HEK293T (cell line): ENCODE results near the gene PEX14.

ENCODE experiments used
- CTCF ChIA-PET: fragments of 350-600 bp; formaldehyde crosslinking; extraction: SDS; loops from one replicate; lab custom pipeline; 2021; ENCODE audit warnings: antibody characterized with exemption, inconsistent platforms; lab: Yijun Ruan, JAX
- POLR2A ChIA-PET: fragments of 350-600 bp; formaldehyde crosslinking; extraction: SDS; loops from one replicate; lab custom pipeline; 2020; ENCODE audit warnings: antibody characterized with exemption, inconsistent platforms; lab: Yijun Ruan, JAX
- DNase-seq: peaks from one replicate; pipeline ENCODE4 v3.0.0; 2012; ENCODE audit warnings: mixed read lengths; ENCODE audit errors: extremely low spot score
- ARNT ChIP-seq: fragments of 450-650 bp; IDR thresholded peaks from 2 replicates; pipeline ENCODE4 v1.6.1; 2017; ENCODE audit warnings: mild to moderate bottlenecking
- BHLHE40 ChIP-seq: fragments of 450-650 bp; IDR thresholded peaks from 2 replicates; pipeline ENCODE4 v1.6.1; 2016; ENCODE audit warnings: mild to moderate bottlenecking, moderate library complexity, borderline replicate concordance
- CTBP1 ChIP-seq: fragments of 450-650 bp; IDR thresholded peaks from 2 replicates; pipeline ENCODE4 v1.6.1; 2016; ENCODE audit warnings: borderline replicate concordance
- ELF4 ChIP-seq: fragments of 450-650 bp; IDR thresholded peaks from 2 replicates; pipeline ENCODE4 v1.6.1; 2017; ENCODE audit warnings: antibody characterized with exemption
- FOXA1 ChIP-seq: fragments of 450-650 bp; IDR thresholded peaks from 2 replicates; pipeline ENCODE4 v1.6.1; 2016; ENCODE audit warnings: mild to moderate bottlenecking
- FOXK2 ChIP-seq: fragments of 450-650 bp; IDR thresholded peaks from 2 replicates; pipeline ENCODE4 v1.6.1; 2016; ENCODE audit warnings: mild to moderate bottlenecking
- FOXM1 ChIP-seq: fragments of 450-650 bp; IDR thresholded peaks from 2 replicates; pipeline ENCODE4 v1.6.1; 2017; ENCODE audit warnings: mild to moderate bottlenecking, borderline replicate concordance
- HDGF ChIP-seq: fragments of 450-650 bp; IDR thresholded peaks from 2 replicates; pipeline ENCODE4 v1.6.1; 2017; ENCODE audit warnings: antibody characterized with exemption, borderline replicate concordance
- L3MBTL2 ChIP-seq: fragments of 450-650 bp; conservative IDR thresholded peaks from 2 replicates; pipeline ENCODE4 v1.6.1; 2016; ENCODE audit warnings: mild to moderate bottlenecking
- LEF1 ChIP-seq: fragments of 450-650 bp; IDR thresholded peaks from 2 replicates; pipeline ENCODE4 v1.6.1; 2017; ENCODE audit warnings: mild to moderate bottlenecking, borderline replicate concordance
- NFRKB ChIP-seq: fragments of 450-650 bp; IDR thresholded peaks from 2 replicates; pipeline ENCODE4 v1.6.1; 2016; ENCODE audit warnings: mild to moderate bottlenecking, moderate library complexity
- PKNOX1 ChIP-seq: fragments of 450-650 bp; IDR thresholded peaks from 2 replicates; pipeline ENCODE4 v1.6.1; 2016
- SP1 ChIP-seq: fragments of 450-650 bp; IDR thresholded peaks from 2 replicates; pipeline ENCODE4 v1.6.1; 2017
- SUZ12 ChIP-seq: fragments of 450-650 bp; IDR thresholded peaks from 2 replicates; pipeline ENCODE4 v1.6.1; 2016; ENCODE audit warnings: mild to moderate bottlenecking
- TARDBP ChIP-seq: fragments of 450-650 bp; IDR thresholded peaks from 2 replicates; pipeline ENCODE4 v1.6.1; 2016
- ZNF384 ChIP-seq: fragments of 450-650 bp; IDR thresholded peaks from 2 replicates; pipeline ENCODE4 v1.6.1; 2016

The PEX14 gene

DNA sequence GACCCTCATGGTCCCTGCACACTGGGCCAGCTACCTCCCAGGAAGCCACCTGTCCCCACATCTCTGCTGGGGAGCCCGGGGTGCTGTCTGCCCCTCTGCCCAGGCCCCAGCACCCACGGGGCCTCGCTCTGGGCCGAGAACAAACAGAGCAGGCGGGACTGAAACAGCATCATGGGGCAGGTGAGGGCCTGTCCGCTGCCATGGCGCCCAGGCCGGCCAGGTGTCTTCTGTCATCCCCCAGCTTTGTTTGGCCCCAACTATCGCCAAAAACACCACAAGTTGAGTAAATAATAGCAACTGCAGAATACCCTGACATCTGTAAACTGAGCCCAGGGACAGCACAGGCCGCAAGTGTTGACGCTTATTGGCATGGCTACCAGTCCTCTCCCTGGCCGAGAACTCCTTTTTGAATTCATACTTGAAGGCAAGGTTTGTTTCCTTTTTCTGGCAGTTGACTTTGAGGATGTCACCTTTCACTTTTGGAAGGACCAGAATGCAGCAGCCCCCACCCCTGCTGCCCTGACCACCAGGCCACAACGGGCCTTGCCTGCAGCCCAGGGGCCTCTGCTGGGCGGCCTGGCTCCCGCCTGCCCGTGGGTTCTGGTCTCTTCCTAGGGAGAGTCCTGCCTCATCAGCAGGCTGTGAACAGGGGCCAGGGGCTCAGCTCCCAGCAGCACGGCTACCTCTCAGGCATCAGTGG is 169.0 kb downstream of the PEX14 start:
- ChIA-PET CTCF (no interaction called here), POLR2A (no interaction called here)
- TF ChIP-seq FOXM1 (no peak), SUZ12 (no peak), TARDBP (no peak), ARNT (no peak), SP1 (no peak), NFRKB (no peak), L3MBTL2 (no peak), HDGF (no peak), LEF1 (no peak), FOXA1 (no peak), BHLHE40 (no peak), PKNOX1 (no peak), CTBP1 (no peak), ELF4 (no peak), FOXK2 (no peak), ZNF384 (no peak)
- no peak for DNase-seq

GRCh38 chr1:10644307-10645128 is 169.8 kb downstream of the PEX14 start:
- TF ChIP-seq SP1, result no peak
- TF ChIP-seq HDGF, result no peak
- no peak for TF ChIP-seq ELF4
- no peak for TF ChIP-seq ZNF384
- TF ChIP-seq FOXK2, result no peak
- TF ChIP-seq NFRKB, result no peak
- no peak for TF ChIP-seq LEF1
- no peak for DNase-seq
- ChIA-PET CTCF (no interaction called here), POLR2A (no interaction called here)

GRCh38 chr1:10646347-10646861 is 171.7 kb downstream of the PEX14 start:
- no peak for TF ChIP-seq SP1
- TF ChIP-seq CTBP1, result no peak
- no peak for TF ChIP-seq FOXK2
- TF ChIP-seq ARNT, result no peak
- no peak for TF ChIP-seq BHLHE40
- no peak for TF ChIP-seq HDGF
- no peak for TF ChIP-seq ZNF384
- no peak for TF ChIP-seq SUZ12
- no peak for TF ChIP-seq ELF4
- TF ChIP-seq FOXA1, result no peak
- TF ChIP-seq L3MBTL2, result no peak
- no peak for TF ChIP-seq TARDBP
- TF ChIP-seq FOXM1, result no peak
- no peak for TF ChIP-seq NFRKB
- TF ChIP-seq PKNOX1, result no peak
- TF ChIP-seq LEF1, result no peak
- CTCF ChIA-PET, result no interaction called here
- POLR2A ChIA-PET, result no interaction called here
- peak; percentile 63 for DNase-seq

GRCh38 chr1:10647414-10648170 is 172.8 kb downstream of the PEX14 start:
- no peak for DNase-seq
- TF ChIP-seq CTBP1, result no peak
- TF ChIP-seq SUZ12, result no peak
- TF ChIP-seq PKNOX1, result no peak
- ChIA-PET POLR2A (no interaction called here), CTCF (no interaction called here)

GRCh38 chr1:10648689-10649516 is 174.2 kb downstream of the PEX14 start:
- no peak for TF ChIP-seq HDGF
- no peak for DNase-seq
- ChIA-PET CTCF (no interaction called here), POLR2A (no interaction called here)
